A673 (cell line): ENCODE data around the gene TBC1D9B. TPM values are rescaled to one million over a fixed set of nuclear protein-coding genes. Genes with fewer than 3 reads are reported as not detected.

Experiments
- BruUV-seq: library from RNA; stranded (reverse); fragments of 400-500 nt; replicated peaks from 2 replicates; lab custom pipeline; 2021; lab: Mats Ljungman, UMichigan
- CTCF ChIA-PET: fragments of 300-600 bp; sonication (Branson Sonifier 250); formaldehyde crosslinking; loops from one replicate; lab custom pipeline; 2022; ENCODE audit warnings: antibody characterized with exemption; lab: Charles Lee
- POLR2A ChIA-PET: fragments of 300-600 bp; sonication (Branson Sonifier 250); formaldehyde crosslinking; loops from one replicate; lab custom pipeline; 2022; ENCODE audit warnings: antibody characterized with exemption; ENCODE audit not compliant: low non-redundant PET; lab: Charles Lee
- DNase-seq: peaks from one replicate; pipeline ENCODE4 v3.0.0-alpha.2; 2015; ENCODE audit warnings: low spot score
- H3K27ac ChIP-seq: fragments of 200-600 bp; sonication (generic); 2 replicates; pipeline ENCODE4 v1.5.1; 2016; ENCODE audit warnings: mixed run types, low read depth, mild to moderate bottlenecking, mixed read lengths, antibody characterized with exemption, low read length; ENCODE audit not compliant: poor library complexity, severe bottlenecking
- H3K27me3 ChIP-seq: fragments of 200-600 bp; sonication (generic); replicated peaks from 2 replicates; pipeline ENCODE4 v1.6.1; 2017; ENCODE audit warnings: mixed run types, low read depth, mild to moderate bottlenecking, mixed read lengths, antibody characterized with exemption, low read length; ENCODE audit not compliant: insufficient read depth, poor library complexity
- H3K36me3 ChIP-seq: fragments of 200-600 bp; sonication (generic); 2 replicates; pipeline ENCODE4 v1.6.1; 2016; ENCODE audit warnings: mixed run types, mild to moderate bottlenecking, mixed read lengths, antibody characterized with exemption, low read length; ENCODE audit not compliant: insufficient read depth, poor library complexity, severe bottlenecking
- H3K4me1 ChIP-seq: fragments of 200-600 bp; sonication (generic); 2 replicates; pipeline ENCODE4 v1.6.1; 2017; ENCODE audit warnings: mixed run types, mild to moderate bottlenecking, mixed read lengths, antibody characterized with exemption, low read length; ENCODE audit not compliant: insufficient read depth, poor library complexity, severe bottlenecking
- H3K4me3 ChIP-seq: fragments of 200-600 bp; sonication (generic); 2 replicates; pipeline ENCODE4 v1.5.1; 2016; ENCODE audit warnings: low read depth, mixed run types, mild to moderate bottlenecking, mixed read lengths, low read length; ENCODE audit not compliant: poor library complexity, severe bottlenecking
- H3K9me3 ChIP-seq: fragments of 200-600 bp; sonication (generic); 2 replicates; pipeline ENCODE4 v1.6.1; 2016; ENCODE audit warnings: mixed run types, low read depth, mild to moderate bottlenecking, mixed read lengths, antibody characterized with exemption, low read length; ENCODE audit not compliant: poor library complexity, severe bottlenecking
- EZH2 ChIP-seq: fragments of 200-600 bp; sonication (generic); IDR thresholded peaks from 2 replicates; pipeline ENCODE4 v1.6.1; 2017; ENCODE audit warnings: borderline replicate concordance, low read depth, mild to moderate bottlenecking, mixed read lengths, antibody characterized with exemption, low read length; ENCODE audit not compliant: poor library complexity, severe bottlenecking
- intact Hi-C: fragments of 100-400 bp; cut with micrococcal nuclease; formaldehyde crosslinking; loops from one replicate; pipeline ENCODE4 v1.10.0; 2022; ENCODE audit not compliant: unreplicated experiment
- total RNA-seq: library from RNA; stranded (reverse); gene quantifications from 2 replicates; pipeline ENCODE4 v1.2.3, GENCODE V29; 2021
- TF ChIP-seq, protein P1 (sequence below): fragments of 300-800, 200-600 bp; sonication (generic); conservative IDR thresholded peaks from 2 replicates; pipeline ENCODE4 v1.5.1; 2017; ENCODE audit warnings: low read depth, mild to moderate bottlenecking, antibody characterized with exemption, low read length, moderate library complexity, mixed read lengths

The TBC1D9B gene
- total RNA-seq, 1 experiment from 2014 or later = 68.2 TPM

DNA sequence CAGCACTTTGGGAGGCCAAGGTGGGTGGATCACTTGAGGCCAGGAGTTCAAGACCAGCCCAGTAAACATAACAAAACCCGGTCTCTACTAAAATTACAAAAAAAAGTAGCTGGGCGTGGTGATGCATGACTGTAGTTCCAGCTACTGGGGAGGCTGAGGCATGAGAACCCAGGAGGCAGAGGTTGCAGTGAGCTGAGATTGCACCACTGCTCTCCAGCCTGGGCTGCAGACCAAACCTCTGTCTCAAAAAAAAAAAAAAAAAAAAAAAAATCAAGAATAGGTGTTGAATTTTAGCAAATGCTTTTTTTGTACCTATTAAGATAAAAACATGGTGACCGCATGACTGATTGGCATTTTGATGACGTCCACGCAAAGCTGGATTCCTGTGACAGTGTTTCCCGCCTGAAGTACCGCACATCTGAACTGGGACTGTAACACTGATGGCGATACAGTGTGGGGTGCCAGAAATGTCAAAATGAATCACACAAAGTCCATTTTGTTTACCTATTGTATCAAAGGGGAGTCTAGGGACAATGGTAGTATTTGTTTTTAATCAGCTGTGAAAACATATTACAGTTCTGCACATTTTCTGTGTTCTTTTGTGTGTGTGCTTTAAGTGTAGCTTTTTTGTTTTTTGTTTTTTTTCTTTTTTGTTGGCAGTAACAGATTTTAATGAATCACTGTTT, 23.2 kb upstream of the TBC1D9B start:
- no peak overlapping the region for H3K27ac ChIP-seq
- H3K9me3 ChIP-seq = no peaks in the 10 kb centered on the region
- no peaks in the 10 kb centered on the region for H3K36me3 ChIP-seq
- CTCF ChIA-PET = no interaction called here
- no peak for DNase-seq
- TF ChIP-seq, protein P1, sequence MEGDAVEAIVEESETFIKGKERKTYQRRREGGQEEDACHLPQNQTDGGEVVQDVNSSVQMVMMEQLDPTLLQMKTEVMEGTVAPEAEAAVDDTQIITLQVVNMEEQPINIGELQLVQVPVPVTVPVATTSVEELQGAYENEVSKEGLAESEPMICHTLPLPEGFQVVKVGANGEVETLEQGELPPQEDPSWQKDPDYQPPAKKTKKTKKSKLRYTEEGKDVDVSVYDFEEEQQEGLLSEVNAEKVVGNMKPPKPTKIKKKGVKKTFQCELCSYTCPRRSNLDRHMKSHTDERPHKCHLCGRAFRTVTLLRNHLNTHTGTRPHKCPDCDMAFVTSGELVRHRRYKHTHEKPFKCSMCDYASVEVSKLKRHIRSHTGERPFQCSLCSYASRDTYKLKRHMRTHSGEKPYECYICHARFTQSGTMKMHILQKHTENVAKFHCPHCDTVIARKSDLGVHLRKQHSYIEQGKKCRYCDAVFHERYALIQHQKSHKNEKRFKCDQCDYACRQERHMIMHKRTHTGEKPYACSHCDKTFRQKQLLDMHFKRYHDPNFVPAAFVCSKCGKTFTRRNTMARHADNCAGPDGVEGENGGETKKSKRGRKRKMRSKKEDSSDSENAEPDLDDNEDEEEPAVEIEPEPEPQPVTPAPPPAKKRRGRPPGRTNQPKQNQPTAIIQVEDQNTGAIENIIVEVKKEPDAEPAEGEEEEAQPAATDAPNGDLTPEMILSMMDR = no peak
- no peak for TF ChIP-seq EZH2
- no peaks in the 10 kb centered on the region for H3K27me3 ChIP-seq
- intact Hi-C loops = no loop called here
- BruUV-seq = no TSS peak
- H3K4me3 ChIP-seq = no peak overlapping the region
- no peaks in the 10 kb centered on the region for H3K4me1 ChIP-seq
- POLR2A ChIA-PET = no interaction called here

DNA sequence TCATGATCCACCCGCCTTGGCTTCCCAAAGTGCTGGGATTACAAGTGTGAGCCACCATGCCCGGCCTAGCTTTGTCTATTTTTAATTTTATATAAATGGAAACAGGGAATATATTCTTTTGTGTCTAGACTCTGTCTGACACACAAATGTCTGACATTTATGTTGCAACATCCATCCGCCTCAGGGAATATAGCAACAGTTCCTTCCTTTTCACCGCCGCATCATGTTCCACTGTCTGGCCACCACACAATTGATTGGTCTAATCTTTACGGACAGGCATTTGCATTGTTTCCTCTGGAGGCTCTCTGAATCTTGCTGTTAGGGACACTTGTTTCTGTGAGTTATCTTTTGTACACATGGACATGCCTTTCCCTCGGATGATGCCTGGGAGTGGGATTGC, 20.1 kb upstream of the TBC1D9B start:
- H3K36me3 ChIP-seq = no peaks in the 10 kb centered on the region
- intact Hi-C loops = no loop called here

DNA sequence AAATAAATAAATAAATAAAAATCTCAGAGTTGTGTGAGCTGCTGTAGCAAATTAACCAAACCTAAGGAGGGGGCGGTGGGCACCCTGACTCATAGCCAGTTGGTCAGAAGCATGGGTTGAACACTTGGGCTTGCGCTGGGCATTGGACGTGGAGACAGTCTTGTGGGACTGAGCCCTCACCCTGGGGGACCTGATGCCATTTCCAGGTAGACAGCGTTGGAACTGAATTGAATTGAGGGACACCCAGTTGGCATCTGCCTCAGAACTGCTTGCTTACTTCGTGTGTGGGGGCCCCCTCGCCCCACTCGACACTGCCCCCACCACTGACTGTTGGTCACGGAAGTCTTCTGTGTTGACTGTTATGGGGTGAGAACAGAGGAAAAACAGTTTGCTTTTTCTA, 19.0 kb upstream of the TBC1D9B start:
- CTCF ChIA-PET = no interaction called here
- intact Hi-C loops = no loop called here
- no peak for DNase-seq

More for the DNA sequence above, 20.1 kb upstream of the TBC1D9B start:
- no peak for TF ChIP-seq EZH2
- TF ChIP-seq, protein P1 = no peak
- Histone ChIP-seq H3K4me3 (no peak overlapping the region), H3K9me3 (no peaks in the 10 kb centered on the region), H3K4me1 (no peaks in the 10 kb centered on the region), H3K27me3 (no peaks in the 10 kb centered on the region), H3K27ac (no peak overlapping the region)
- POLR2A ChIA-PET = no interaction called here
- BruUV-seq = no TSS peak
- DNase-seq = no peak
- CTCF ChIA-PET = no interaction called here

More for the DNA sequence above, 19.0 kb upstream of the TBC1D9B start:
- no peaks in the 10 kb centered on the region for H3K36me3 ChIP-seq
- no peak overlapping the region for H3K27ac ChIP-seq
- no peak overlapping the region for H3K4me3 ChIP-seq
- BruUV-seq = no TSS peak
- H3K4me1 ChIP-seq = no peaks in the 10 kb centered on the region
- TF ChIP-seq, protein P1 = no peak
- TF ChIP-seq EZH2 = no peak
- H3K27me3 ChIP-seq = no peaks in the 10 kb centered on the region
- POLR2A ChIA-PET = no interaction called here
- no peaks in the 10 kb centered on the region for H3K9me3 ChIP-seq
